GM15510 (cell line): ENCODE measurements around the gene SEC24D.

ENCODE experiments used
- POLR2A ChIP-seq: IDR thresholded peaks from 3 replicates; pipeline ENCODE4 v1.6.1; 2011; ENCODE audit warnings: borderline replicate concordance; ENCODE audit not compliant: insufficient read length; ENCODE audit errors: extremely low read depth

The SEC24D gene

DNA sequence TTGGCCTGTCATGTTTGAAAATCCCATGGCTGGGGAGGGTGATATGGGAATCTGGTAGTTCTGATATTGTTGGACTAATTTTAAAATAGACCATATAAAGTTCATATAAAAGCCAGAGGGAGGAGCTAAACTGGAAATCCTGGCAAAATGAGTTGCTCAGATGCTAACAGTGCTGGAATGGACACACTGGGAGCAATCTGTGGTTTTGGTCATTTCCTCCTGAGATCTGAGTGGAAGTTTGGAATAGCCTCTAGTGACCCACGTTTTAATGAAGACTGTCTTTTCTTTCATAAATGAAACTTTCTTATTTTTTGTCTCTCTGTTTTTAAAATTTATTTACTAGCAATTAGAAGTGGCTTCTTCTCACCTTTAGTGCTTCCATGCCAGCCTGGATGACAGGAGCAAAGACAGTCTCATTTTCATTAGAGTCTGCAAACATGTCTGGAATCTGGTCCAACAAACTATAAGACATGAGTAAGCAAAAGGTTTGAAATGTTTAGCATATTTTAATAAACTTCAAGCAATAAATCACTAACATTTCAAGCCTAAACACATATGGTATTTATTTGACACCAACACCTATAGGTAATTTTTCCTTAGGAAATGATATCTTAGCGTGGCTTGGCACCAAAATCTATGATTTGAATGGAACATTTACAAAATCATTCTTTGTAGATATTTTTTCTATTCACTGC lies 84.2 kb downstream of the SEC24D start:
- TF ChIP-seq POLR2A, result no peak

DNA sequence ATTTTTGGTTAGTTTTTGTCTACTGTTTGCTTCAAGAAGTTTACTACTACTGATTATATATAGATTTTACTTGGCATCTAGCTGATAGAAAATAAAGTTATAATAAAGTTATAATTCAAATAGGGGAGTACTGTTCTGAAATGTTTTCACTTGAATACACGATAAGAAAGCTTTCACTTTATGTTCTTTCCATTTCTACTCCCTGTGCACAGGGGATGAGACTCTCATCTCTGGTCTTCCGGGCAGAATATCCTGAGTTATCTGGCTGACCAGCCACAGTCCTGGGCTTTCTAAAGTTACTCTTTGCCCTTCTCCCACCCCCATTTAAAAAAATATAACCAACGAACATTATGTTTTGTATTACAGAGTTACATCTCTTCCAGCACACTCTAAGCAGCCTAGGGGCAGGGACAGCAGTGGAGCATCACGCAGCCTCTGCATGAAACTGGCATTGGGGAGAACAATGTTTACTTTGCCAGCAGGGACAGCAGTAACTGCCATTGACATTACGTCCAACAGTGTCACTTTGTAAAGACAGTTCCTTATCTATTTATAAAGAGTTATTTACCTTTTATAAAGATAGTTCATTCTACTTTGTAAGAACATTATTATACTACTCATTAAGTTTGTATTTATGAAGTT lies 86.5 kb downstream of the SEC24D start:
- TF ChIP-seq POLR2A, result no peak

DNA sequence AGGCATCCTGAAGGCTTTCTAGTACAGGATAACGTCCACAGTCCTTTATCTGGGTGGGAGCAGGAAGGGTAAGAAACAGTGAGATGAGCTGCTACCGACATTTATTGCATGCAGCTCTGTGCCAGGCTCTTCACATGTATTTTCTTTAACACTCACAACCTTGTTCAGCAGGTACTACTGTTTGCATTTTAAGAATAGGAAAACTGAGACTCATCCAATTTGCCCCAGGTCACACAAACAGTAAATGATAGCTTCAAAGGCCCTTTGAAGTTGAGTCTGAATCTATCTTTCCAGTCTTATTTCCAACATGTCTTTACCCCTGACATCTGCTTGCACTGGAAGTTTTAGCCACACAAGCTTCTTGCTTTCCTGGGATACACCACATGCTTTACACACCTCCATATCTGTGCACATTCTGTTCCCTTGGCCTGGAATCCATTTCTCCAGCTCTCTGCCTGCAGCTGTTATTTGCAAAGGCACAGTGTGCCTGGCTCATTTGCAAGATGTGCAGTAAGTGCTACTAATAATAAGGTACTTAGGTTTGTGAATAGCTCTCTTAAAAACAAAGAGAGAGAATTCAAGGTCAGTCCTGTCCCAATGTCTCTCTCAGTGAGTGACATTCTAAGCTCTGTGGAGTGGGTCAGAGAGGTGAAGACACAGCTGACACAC lies 89.5 kb downstream of the SEC24D start:
- no peak for TF ChIP-seq POLR2A

DNA sequence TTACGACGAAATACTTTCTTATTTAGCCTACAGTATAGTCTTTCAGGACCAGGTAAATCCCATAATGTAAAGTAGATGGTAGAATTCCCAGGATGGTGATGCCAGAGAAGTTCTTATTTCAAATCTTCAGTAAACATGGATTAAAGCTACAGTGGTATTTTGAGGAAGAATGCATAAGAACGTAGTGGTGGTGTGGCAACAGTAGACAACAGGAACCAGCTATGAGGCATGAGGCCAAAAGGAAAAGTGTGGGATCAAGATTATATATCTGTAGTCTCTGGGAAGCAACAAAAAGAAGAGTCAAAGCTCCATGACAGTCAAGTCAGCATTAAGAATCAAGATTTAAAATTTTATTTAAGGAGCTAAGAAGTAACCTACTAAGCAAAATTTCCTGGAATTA lies 90.6 kb downstream of the SEC24D start:
- TF ChIP-seq POLR2A, result no peak

DNA sequence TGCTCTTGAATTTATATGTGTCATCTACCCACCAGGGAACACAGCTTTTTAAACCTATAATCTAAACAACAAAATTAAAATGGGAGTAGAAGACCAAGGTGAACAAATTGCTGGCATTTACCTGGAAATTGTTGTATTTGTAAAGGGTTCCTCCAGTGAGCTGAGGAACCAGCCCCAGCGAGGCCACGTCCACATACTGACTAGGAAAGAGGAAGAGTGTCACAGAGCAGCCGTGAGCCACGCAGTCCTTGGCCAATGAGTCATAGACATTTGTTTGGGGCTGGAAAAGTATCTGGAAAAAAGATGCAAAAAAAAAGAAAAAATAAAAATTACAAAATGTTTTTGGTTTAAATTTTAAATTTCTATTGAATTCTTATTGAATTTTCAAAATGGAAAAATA lies 92.1 kb downstream of the SEC24D start:
- TF ChIP-seq POLR2A, result no peak

DNA sequence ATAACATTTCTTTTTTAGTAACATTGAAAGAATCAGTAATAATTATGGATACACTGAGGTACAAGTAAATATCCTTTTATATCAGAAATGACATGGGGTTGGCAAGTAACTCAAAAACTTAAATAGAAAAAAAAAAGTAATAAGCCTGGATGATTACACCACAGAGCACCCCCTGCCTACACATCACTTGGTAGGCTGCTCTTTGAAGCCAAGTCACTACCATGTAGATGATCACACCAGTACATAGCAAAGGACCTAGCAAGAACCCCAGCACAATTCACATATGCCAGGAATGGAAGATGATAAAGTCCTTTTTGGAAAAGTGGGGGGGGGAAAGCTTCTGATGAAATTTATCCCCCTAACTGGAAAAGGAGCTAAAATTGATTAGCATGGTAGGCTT lies 93.9 kb downstream of the SEC24D start:
- no peak for TF ChIP-seq POLR2A

DNA sequence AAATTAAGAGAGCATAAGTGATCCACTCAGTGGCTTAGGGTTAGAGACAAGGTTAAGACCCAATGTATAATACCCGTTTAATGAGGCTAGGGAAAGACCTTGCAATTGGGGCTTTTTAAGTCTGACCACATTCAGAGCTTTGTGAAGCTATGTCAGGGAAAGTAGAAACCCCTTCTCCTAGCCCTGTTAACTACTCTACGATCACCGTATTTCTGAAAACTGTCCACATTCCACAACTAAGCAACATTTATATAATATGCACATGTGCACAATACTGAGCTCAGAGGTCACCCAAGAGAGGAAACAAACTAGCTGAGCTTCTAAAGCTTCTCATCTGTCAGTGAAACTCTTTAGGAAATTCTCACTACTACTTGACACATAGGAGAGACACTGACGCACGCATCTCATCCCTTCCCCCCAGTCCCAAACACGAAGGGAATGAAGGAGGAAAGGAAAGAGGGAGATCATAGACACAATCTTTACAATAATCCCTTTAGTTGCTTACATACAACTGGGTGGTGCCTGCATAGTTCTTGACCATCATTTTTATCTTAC lies 94.5 kb downstream of the SEC24D start:
- TF ChIP-seq POLR2A, result no peak

DNA sequence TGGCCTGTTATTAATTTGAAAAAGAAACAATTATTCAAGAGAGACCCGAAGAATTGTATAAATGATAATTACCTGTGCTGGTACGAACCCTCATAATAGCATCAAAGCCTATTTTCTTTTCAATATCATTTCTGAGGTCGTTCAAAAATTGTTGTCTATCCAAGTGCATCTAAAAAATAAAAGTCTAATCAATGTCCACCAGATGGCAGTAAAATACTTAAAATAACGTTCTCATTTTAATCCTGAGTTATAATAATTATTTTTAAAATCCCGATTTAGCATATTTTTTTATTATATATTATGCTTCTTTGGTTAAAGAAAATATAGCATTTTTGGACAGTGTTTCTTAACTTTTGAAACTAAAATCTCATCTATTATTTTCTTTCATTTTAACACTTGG lies 95.1 kb downstream of the SEC24D start:
- no peak for TF ChIP-seq POLR2A

DNA sequence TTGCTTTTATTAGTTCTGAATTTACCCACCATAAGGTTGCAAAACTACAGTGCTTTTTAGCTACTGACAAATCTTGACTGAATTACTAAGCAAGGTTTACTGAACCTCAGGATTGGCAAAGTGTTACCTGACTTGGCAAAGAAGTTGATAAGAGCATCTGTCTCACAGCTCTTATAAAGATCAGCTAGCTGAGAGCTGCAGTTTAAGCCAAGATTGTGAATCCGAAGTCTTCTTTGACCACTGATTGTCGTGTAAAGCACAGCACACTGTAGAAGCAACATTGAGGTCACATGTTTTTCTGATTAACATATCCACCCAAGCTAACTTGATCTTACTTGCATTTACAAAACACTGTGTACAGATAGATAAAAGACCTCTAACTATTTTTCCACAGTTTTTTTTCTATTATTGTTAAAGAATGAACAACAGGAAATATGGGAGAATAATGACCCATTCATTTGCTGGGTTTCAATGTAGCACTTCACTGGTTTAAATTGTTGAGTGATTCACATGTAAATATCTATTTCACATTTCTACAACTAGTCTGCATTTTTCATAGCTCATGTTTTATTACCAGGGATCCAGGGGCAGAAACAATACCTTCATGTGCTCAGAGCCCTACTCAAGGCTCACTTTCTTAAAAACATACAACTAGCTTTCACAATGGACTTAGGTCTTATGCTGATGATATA lies 96.8 kb downstream of the SEC24D start:
- TF ChIP-seq POLR2A, result no peak

DNA sequence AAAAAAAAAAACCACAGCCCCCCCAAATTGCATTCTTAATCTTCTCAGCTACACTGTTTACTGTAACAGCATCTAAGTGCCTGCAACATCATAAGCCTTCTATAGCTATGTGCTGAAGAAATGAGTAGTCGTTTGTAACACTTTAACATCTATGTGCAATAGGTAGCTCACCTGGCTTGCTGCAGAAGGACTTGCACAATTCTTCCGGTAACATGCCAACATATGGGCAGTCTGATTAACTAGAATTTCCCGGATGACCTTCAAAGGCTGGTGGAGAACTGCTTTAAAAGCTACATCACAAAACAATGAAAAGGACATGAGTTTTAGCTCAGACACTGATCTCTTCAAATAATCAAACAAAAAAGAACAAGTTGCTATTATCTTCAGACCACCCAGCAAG lies 97.8 kb downstream of the SEC24D start:
- TF ChIP-seq POLR2A, result no peak

DNA sequence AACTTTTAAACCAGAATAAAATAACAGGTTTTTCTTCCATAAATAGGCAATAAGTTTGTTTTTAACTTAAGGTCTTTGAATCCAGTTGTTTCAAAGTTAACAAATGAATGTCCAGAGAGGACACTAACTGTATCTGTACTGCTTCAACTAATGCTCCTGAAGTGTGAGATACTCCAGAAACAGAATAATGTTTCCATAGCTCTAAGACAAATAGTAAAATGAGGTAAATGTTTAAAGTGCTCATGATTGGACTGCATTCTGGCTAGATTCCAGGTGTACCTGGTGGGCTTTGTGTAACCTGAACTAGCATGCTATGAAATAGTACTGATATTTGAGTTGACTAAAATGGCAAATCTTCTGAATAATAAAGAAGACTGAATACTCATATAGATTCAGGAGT lies 99.0 kb downstream of the SEC24D start:
- TF ChIP-seq POLR2A, result no peak

DNA sequence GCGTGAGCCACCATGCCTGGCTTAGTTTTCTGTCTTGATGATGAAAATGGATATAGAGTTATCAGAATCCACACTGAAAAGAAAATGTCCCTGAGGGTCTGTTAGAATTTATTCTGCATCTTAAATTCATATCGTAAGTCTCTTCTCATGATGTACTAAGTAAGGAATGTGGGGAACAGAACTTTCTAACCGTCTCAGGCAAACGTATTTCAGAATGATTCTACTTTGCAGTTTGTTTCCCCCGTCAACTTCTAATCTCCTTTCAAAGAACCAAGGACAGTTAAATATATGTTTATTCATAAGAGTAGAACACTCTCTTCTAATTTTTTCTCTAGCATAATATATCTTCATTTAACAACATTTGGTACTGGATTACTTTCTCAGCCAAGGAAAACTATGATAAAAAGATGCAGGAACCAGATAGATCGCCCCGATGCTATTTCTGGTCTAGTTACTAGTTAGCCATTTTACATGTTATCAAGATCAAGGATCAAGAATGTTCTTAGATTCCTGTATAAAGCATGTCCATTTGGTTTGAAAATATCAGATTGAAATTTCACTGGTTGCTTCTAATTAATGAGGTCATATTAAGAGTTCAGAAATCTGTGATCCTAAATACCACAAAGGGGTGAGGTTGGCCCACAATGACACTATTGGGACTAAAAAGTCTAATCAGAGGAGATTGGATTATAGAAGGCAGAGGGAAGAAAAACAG lies 101.3 kb downstream of the SEC24D start:
- TF ChIP-seq POLR2A, result no peak

DNA sequence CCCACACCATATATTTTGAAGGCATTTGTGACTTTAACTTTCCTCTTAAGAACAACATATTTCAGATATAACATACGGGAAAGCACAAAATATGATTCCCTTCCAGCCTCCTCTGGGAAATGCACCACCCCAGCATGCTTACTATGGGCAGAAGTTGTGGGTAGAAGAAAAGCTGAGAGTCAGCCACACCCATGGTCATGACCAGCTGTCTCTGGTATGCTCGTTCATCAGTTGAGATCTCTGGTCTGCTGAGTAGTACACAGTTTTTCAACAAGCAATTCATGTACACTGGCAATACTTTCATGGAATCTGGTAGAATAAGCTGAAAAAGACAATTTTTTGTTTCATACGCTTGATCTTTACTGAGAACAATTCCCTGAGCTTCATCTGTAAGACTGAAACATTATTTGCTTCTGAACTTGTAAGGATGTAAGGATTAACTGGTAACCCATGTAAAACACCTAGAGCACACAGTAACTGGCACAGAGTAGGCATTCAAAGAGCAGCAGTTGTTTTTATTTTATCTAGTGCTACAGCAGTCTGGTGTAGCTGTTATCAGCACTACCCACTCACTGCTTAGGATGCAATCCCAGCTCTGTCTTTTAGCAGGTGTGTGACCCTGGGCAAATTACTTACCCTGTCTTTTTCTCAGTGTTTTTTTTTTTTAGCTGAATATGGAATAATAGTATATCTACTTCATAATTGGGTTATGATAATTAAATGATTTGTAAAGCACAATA lies 103.2 kb downstream of the SEC24D start:
- no peak for TF ChIP-seq POLR2A

DNA sequence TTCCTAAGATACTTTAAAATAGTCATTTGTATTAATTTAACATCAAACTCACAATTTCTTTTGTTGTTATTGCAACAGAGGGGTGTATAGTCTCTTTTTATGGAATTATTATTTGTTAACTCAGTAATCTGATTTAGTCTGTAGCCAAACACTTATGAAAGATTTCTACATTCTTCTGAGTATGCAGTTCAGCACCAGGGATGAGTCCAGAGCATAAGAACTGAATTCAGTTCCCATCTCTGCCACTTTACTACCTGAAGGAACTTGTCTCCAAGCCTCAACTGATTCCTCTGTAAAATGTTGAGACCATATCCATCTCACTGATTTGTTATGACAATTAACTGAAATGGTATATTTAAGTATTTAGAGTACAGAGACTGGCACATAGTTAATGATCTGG lies 105.2 kb downstream of the SEC24D start:
- no peak for TF ChIP-seq POLR2A
